Skin epidermis (tissue), 12 donors: ENCODE data around the gene INO80E.
A peak's percentile ranks its signal among the peaks of the same experiment; 100 is the strongest.

ENCODE experiments used
- H3K27ac ChIP-seq, 21 experiments: fragments of 200-600 bp; sonication (generic) in 11 of 21; one replicate each; pipeline ENCODE4 v1.5.0; 2020; ENCODE audit warnings: mild to moderate bottlenecking in 3 of 21, inconsistent platforms in 2 of 21, moderate library complexity in 2 of 21
- H3K4me3 ChIP-seq, 7 experiments: fragments of 200-600 bp; sonication (generic) in 2 of 7; one replicate each; pipeline ENCODE4 v1.5.0; 2020; ENCODE audit warnings: inconsistent platforms in 2 of 7, mild to moderate bottlenecking in 2 of 7, moderate library complexity in 1 of 7

INO80E gene

GRCh38 chr16:29974291-29975133 lies 21.5 kb upstream of the INO80E start:
- H3K4me3 ChIP-seq = peak overlapping the region; percentile 62 to 95 (median 83)
- H3K27ac ChIP-seq = peak overlapping the region; percentile 15 to 98 (median 93)

DNA sequence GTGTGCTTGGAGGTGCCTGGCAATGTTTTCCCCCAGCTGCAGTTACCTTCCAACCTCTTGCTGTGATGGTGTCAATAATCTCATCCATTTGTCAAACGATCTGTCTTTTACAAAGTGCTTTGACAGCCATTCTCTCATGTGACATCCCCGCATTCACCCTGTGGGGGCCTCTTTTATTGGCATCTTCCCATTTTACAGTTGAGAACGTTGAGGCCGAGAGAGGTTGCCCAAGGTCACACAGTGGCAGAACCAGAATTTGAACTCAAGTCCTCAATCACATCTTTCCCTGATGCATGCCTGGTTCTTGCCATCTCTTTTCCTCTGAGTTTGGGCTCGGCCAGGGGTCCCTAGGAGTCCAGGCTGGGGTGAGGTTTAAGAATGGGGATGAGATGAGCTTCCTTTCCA lies 20.9 kb upstream of the INO80E start:
- H3K4me3 ChIP-seq = peak overlapping the region; percentile 62 to 95 (median 83)
- H3K27ac ChIP-seq = peak overlapping the region in 19 of 21 experiments; percentile 76 to 98 (median 95)

- Histone ChIP-seq H3K27ac (peak overlapping the region in 19 of 21 experiments; percentile 1 to 98 (median 92)), H3K4me3 (peak overlapping the region in 3 of 7 experiments; percentile 69 to 95 (median 93))
These were observed 20.1 kb upstream of the INO80E start for GRCh38 chr16:29975811-29976511.

- Histone ChIP-seq H3K4me3 (no peak overlapping the region), H3K27ac (peak overlapping the region in 19 of 21 experiments; percentile 1 to 98 (median 82))
These were observed 18.8 kb upstream of the INO80E start for GRCh38 chr16:29977063-29977825.

GRCh38 chr16:29978081-29978480 lies 18.0 kb upstream of the INO80E start:
- peak overlapping the region in 12 of 21 experiments; percentile 50 to 97 (median 78) for H3K27ac ChIP-seq
- no peak overlapping the region for H3K4me3 ChIP-seq

- peak overlapping the region in 5 of 21 experiments; percentile 42 to 97 (median 97) for H3K27ac ChIP-seq
- H3K4me3 ChIP-seq = no peak overlapping the region
These were observed 17.3 kb upstream of the INO80E start for GRCh38 chr16:29978564-29979270.

DNA sequence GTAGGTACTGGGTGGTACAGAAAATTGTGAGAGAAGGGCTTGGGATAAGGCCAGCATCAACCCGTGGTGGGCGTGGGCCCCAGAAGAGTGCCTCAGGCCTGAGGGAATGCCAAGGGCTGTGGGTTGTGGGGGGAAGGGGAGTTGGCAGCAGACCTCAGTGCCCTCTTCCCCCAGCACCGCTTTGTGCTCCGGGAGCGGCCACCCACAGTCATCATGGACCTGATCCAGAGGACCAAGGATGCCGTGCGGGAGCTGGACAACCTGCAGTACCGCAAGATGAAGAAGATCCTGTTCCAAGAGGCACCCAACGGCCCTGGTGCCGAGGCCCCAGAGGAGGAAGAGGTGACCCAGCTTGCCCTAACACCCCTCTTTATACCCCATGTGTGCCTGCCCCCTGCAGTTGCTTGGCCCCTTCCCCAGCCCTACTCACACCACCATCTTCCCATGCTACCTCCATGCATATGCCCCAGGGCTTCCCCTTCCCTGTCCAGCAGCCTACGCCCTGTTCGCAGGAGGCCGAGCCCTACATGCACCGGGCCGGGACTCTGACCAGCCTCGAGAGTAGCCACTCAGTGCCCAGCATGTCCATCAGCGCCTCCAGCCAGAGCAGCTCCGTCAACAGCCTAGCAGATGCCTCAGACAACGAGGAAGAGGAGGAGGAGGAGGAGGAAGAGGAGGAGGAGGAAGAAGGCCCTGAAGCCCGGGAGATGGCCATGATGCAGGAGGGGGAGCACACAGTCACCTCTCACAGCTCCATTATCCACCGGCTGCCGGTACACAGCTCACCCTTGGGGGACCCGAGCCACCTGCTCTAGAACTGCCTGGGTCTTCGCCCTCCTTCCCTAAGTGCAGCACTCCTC lies 13.3 kb upstream of the INO80E start:
- H3K27ac ChIP-seq = peak overlapping the region in 2 of 21 experiments; percentile 2 to 50
- H3K4me3 ChIP-seq = no peak overlapping the region

DNA sequence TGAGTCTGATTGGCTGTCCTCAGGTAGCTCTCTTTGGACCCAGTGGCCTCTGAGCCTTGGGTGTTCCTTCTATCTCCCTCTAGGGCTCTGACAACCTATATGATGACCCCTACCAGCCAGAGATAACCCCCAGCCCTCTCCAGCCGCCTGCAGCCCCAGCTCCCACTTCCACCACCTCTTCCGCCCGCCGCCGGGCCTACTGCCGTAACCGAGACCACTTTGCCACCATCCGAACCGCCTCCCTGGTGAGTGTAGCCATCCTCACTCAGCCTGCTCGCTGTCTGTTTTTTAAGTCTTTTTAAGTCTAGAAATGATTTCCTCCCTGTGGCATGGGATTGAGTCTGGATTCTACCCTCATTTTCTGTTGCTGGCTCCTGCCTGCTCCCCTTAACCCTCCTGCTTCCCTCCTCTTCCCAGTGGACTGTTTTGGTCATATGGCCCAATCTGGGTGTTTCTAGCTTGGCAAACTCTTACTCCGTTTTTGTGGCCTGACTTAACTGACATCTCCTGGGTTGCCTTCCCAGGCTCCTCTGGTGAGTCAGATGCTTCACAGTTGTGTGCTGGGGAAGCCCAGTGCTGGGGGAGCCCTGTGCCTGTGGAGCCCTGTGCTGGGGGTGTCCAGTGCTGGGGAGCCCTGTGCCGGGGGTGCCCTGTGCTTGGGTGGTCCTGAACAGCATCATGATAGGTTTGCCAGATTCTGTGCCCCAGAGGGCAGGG lies 12.5 kb upstream of the INO80E start:
- peak overlapping the region in 1 of 21 experiments; percentile 40 for H3K27ac ChIP-seq

GRCh38 chr16:29984137-29984763 lies 11.8 kb upstream of the INO80E start:
- Histone ChIP-seq H3K27ac (no peak overlapping the region), H3K4me3 (no peak overlapping the region)

More for the DNA sequence above, 12.5 kb upstream of the INO80E start:
- no peak overlapping the region for H3K4me3 ChIP-seq

GRCh38 chr16:29984764-29985147 lies 11.3 kb upstream of the INO80E start:
- H3K4me3 ChIP-seq = no peak overlapping the region
- H3K27ac ChIP-seq = no peak overlapping the region

DNA sequence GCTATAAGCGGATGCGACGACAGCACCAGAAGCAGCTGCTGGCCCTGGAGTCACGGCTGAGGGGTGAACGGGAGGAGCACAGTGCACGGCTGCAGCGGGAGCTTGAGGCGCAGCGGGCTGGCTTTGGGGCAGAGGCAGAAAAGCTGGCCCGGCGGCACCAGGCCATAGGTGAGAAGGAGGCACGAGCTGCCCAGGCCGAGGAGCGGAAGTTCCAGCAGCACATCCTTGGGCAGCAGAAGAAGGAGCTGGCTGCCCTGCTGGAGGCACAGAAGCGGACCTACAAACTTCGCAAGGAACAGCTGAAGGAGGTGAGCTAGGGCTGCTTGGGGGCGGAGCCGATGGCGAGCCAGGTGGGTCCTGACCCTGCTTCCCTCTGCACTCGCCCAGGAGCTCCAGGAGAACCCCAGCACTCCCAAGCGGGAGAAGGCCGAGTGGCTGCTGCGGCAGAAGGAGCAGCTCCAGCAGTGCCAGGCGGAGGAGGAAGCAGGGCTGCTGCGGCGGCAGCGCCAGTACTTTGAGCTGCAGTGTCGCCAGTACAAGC lies 10.7 kb upstream of the INO80E start:
- Histone ChIP-seq H3K4me3 (no peak overlapping the region), H3K27ac (no peak overlapping the region)

DNA sequence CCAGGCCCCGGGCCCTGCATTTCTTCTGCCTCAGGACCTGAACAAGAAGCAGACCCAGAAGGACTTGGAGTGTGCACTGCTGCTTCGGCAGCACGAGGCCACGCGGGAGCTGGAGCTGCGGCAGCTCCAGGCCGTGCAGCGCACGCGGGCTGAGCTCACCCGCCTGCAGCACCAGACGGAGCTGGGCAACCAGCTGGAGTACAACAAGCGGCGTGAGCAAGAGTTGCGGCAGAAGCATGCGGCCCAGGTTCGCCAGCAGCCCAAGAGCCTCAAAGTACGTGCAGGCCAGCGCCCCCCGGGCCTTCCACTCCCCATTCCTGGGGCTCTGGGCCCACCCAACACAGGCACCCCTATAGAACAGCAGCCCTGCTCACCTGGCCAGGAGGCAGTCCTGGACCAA lies 9.8 kb upstream of the INO80E start:
- H3K27ac ChIP-seq = no peak overlapping the region
- H3K4me3 ChIP-seq = no peak overlapping the region

- Histone ChIP-seq H3K27ac (peak overlapping the region in 1 of 21 experiments; percentile 9), H3K4me3 (no peak overlapping the region)
These were observed 9.1 kb upstream of the INO80E start for GRCh38 chr16:29986931-29987330.

DNA sequence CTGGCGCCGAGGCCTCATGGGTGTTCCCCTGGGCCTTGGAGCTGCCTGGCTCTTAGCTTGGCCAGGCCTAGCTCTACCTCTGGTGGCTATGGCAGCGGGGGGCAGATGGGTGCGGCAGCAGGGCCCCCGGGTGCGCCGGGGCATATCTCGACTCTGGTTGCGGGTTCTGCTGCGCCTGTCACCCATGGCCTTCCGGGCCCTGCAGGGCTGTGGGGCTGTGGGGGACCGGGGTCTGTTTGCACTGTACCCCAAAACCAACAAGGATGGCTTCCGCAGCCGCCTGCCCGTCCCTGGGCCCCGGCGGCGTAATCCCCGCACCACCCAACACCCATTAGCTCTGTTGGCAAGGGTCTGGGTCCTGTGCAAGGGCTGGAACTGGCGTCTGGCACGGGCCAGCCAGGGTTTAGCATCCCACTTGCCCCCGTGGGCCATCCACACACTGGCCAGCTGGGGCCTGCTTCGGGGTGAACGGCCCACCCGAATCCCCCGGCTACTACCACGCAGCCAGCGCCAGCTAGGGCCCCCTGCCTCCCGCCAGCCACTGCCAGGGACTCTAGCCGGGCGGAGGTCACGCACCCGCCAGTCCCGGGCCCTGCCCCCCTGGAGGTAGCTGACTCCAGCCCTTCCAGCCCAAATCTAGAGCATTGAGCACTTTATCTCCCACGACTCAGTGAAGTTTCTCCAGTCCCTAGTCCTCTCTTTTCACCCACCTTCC lies 8.5 kb upstream of the INO80E start:
- Histone ChIP-seq H3K27ac (peak overlapping the region in 1 of 21 experiments; percentile 9), H3K4me3 (no peak overlapping the region)

DNA sequence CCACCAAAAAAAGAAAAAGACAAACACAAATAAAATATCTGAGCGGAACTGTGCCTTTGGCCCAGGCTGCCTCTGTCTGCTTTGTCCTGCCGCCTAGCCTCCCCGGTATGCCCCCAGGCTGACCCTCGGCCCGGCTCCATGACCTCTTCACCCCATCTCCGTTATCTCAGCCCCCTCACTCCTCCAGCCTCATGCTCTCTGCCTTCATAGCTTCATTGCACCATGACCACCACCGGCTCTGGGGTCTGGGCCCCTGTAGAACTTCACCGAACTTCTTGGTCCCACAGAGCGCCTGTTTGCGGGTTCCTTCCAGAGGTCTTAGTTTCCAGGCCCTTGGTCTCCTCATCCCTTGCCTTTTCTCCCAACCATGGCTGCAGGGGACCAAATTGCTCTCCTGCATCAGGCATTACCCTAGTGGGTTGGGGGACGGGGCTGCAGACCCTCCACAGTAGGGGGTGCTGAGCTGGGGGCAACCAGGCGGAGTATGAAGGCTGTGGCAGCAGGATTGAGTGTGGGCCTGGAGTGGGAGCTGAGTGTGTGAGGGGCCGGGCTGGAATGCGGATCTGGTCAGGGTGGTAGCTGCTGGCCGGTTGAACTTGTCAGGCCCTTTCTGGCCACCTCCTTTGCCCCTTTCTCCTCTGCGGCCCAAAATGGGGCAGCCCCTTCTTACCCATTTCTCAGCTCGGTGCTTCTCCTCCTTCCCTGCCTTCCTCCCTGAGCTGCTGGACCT lies 7.5 kb upstream of the INO80E start:
- Histone ChIP-seq H3K4me3 (no peak overlapping the region), H3K27ac (no peak overlapping the region)
